Smooth muscle cell (in vitro differentiated cells): ENCODE data around the gene BTBD9. TPM values are rescaled to one million over a fixed set of nuclear protein-coding genes. Genes with fewer than 3 reads are reported as not detected.

ENCODE experiments used
- DNase-seq: peaks from one replicate; lab custom pipeline; 2025; ENCODE audit not compliant: unreplicated experiment; lab: John Stamatoyannopoulos, UW
- H2AFZ ChIP-seq: fragments of 200-600 bp; sonication (generic); 2 replicates; pipeline ENCODE4 v1.6.0; 2016; ENCODE audit warnings: antibody characterized with exemption, low read depth, mild to moderate bottlenecking
- H3F3A ChIP-seq: fragments of 200-600 bp; sonication (generic); 2 replicates; pipeline ENCODE4 v1.6.0; 2017; ENCODE audit warnings: antibody characterized with exemption, low read depth
- H3K27ac ChIP-seq: fragments of 200-600 bp; sonication (generic); 2 replicates; pipeline ENCODE4 v1.5.1; 2016; ENCODE audit warnings: low read depth, mild to moderate bottlenecking
- H3K27me3 ChIP-seq: fragments of 200-600 bp; sonication (generic); 2 replicates; pipeline ENCODE4 v1.6.1; 2016; ENCODE audit warnings: low read depth, mild to moderate bottlenecking
- H3K36me3 ChIP-seq: fragments of 200-600 bp; sonication (generic); 2 replicates; pipeline ENCODE4 v1.5.1; 2016; ENCODE audit warnings: low read depth
- H3K4me1 ChIP-seq: fragments of 200-600 bp; sonication (generic); 2 replicates; pipeline ENCODE4 v1.5.1; 2016; ENCODE audit warnings: low read depth
- H3K4me2 ChIP-seq: fragments of 200-600 bp; sonication (generic); 2 replicates; pipeline ENCODE4 v1.6.0; 2016; ENCODE audit warnings: mild to moderate bottlenecking
- H3K4me3 ChIP-seq: fragments of 200-600 bp; sonication (generic); 2 replicates; pipeline ENCODE4 v1.5.1; 2016; ENCODE audit warnings: mild to moderate bottlenecking
- H3K79me2 ChIP-seq: fragments of 200-600 bp; sonication (generic); 2 replicates; pipeline ENCODE4 v1.6.0; 2016; ENCODE audit warnings: low read depth, mild to moderate bottlenecking
- H3K9ac ChIP-seq: fragments of 200-600 bp; sonication (generic); 2 replicates; pipeline ENCODE4 v1.6.0; 2016; ENCODE audit warnings: low read depth
- H3K9me3 ChIP-seq: fragments of 200-600 bp; sonication (generic); replicated peaks from 2 replicates; pipeline ENCODE4 v1.5.1; 2016; ENCODE audit warnings: low read depth
- H4K20me1 ChIP-seq: fragments of 200-600 bp; sonication (generic); 2 replicates; pipeline ENCODE4 v1.6.0; 2016; ENCODE audit warnings: low read depth
- WGBS: methylation state at CpG from one replicate; pipeline ENCODE4 v1.1.7; 2016; ENCODE audit warnings: low lambda C conversion rate; 5-methylcytosine and 5-hydroxymethylcytosine counted together
- polyA plus RNA-seq: library from polyadenylated mRNA; unstranded; fragments of >200 nt; fragmentation: Nextera tagmentation; extraction: Ambion mirVana; gene quantifications from 2 replicates; pipeline ENCODE4 v1.2.1, GENCODE V29; 2016
- total RNA-seq: library from RNA; depleted of rRNA; stranded (reverse); fragments of >200 nt; gene quantifications from 2 replicates; pipeline ENCODE4 v1.2.3, GENCODE V29; 2014
- TF ChIP-seq, protein P1 (sequence below): fragments of 200-600 bp; sonication (generic); IDR thresholded peaks from 2 replicates; pipeline ENCODE4 v1.5.1; 2017; ENCODE audit warnings: borderline replicate concordance, mild to moderate bottlenecking, antibody characterized with exemption; ENCODE audit not compliant: insufficient read depth, poor library complexity, severe bottlenecking

BTBD9 gene
- total and polyA plus RNA-seq, 2 experiments from 2014 or later: 5.6 to 12.5 TPM

- DNase-seq: no peak
- 93% methylated on average over 1 of the region's 1 CpG for WGBS
- TF ChIP-seq, protein P1, sequence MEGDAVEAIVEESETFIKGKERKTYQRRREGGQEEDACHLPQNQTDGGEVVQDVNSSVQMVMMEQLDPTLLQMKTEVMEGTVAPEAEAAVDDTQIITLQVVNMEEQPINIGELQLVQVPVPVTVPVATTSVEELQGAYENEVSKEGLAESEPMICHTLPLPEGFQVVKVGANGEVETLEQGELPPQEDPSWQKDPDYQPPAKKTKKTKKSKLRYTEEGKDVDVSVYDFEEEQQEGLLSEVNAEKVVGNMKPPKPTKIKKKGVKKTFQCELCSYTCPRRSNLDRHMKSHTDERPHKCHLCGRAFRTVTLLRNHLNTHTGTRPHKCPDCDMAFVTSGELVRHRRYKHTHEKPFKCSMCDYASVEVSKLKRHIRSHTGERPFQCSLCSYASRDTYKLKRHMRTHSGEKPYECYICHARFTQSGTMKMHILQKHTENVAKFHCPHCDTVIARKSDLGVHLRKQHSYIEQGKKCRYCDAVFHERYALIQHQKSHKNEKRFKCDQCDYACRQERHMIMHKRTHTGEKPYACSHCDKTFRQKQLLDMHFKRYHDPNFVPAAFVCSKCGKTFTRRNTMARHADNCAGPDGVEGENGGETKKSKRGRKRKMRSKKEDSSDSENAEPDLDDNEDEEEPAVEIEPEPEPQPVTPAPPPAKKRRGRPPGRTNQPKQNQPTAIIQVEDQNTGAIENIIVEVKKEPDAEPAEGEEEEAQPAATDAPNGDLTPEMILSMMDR: no peak
Observed at GRCh38 chr6:38354037-38354381, 285.7 kb downstream of the BTBD9 start.

DNA sequence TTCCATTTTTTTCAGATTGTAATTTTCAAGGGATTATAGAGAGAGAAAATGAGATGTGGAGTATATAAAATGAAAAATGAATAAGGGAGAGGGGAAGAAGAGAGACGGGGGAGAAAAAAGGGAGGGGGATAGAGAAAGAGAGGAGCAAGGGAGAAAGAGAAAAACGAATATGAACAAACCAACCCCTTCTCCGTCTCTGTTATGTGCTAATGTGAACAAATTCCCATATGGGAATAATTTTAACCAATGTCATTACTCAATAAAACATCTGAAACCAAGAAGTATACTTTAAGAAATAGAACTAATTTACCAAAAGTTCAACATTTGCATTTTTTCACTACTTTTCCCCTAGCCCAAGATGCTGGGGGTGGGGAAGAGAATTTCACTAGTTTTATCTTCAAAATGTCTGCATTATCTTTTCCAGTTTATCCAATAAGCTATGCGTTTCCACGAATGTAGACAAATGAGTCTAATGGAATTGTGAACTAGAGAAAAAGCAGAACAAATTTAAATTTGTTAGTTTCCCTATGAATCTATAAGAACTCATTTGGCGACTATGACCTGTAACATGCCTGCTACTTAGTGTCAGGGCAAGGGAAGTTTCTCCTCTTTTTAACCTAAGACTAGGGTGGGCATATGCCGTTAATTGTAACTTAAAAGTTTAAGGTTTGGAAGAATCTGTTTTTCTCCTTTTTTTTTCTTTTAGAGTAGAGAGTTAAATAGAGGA, 286.3 kb downstream of the BTBD9 start:
- no peaks in the 10 kb centered on the region for H4K20me1 ChIP-seq
- no peaks in the 10 kb centered on the region for H3F3A ChIP-seq
- H2AFZ ChIP-seq: no peak overlapping the region
- H3K27me3 ChIP-seq: no peaks in the 10 kb centered on the region
- no peak for DNase-seq
- peaks cover 18% of the 10 kb centered on the region for H3K4me1 ChIP-seq
- TF ChIP-seq, protein P1: no peak
- H3K9me3 ChIP-seq: no peaks in the 10 kb centered on the region
- peak overlapping the region; percentile 11 for H3K9ac ChIP-seq
- H3K4me3 ChIP-seq: no peak overlapping the region
- 70% methylated on average over 7 of the region's 7 CpGs for WGBS
- peak overlapping the region; percentile 50 for H3K4me2 ChIP-seq
- H3K27ac ChIP-seq: peak overlapping the region; percentile 29
- H3K36me3 ChIP-seq: no peaks in the 10 kb centered on the region
- H3K79me2 ChIP-seq: no peaks in the 10 kb centered on the region

More at GRCh38 chr6:38354037-38354381, 285.7 kb downstream of the BTBD9 start:
- H3F3A ChIP-seq: peaks cover under 1% of the 10 kb centered on the region
- peaks cover 18% of the 10 kb centered on the region for H3K4me1 ChIP-seq
- H3K9me3 ChIP-seq: no peaks in the 10 kb centered on the region
- H3K4me3 ChIP-seq: no peak overlapping the region
- H3K4me2 ChIP-seq: peak overlapping the region; percentile 50
- H3K36me3 ChIP-seq: no peaks in the 10 kb centered on the region
- H3K27me3 ChIP-seq: no peaks in the 10 kb centered on the region
- no peaks in the 10 kb centered on the region for H4K20me1 ChIP-seq
- H3K9ac ChIP-seq: peak overlapping the region; percentile 11
- no peak overlapping the region for H2AFZ ChIP-seq
- H3K27ac ChIP-seq: peak overlapping the region; percentile 29
- H3K79me2 ChIP-seq: no peaks in the 10 kb centered on the region

DNA sequence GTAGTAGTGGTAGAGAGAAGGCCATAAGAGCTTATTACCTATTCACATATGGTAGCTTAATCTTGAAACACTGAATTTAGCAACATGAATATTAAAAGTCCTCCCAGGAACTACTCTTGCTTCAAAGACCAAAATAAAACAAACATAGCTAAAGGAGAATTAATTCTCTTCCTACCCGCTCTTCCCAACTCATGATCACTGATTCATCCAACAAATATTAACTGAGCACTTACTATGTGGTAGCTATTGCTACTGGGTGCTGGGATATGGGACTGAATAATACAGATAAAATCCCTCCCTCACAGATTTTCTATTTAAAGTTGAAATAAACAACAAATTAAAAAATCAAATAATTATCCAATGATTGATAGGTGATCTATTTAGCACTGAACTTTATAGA, 287.1 kb downstream of the BTBD9 start:
- H2AFZ ChIP-seq: no peak overlapping the region
- no peak overlapping the region for H3K4me3 ChIP-seq
- no peaks in the 10 kb centered on the region for H3K9me3 ChIP-seq
- DNase-seq: no peak
- H4K20me1 ChIP-seq: no peaks in the 10 kb centered on the region
- no peak overlapping the region for H3K27ac ChIP-seq
- WGBS: 42% methylated on average over 1 of the region's 1 CpG
- H3K36me3 ChIP-seq: no peaks in the 10 kb centered on the region
- peak overlapping the region; percentile 50 for H3K4me2 ChIP-seq
- H3K79me2 ChIP-seq: no peaks in the 10 kb centered on the region
- no peaks in the 10 kb centered on the region for H3K27me3 ChIP-seq
- H3F3A ChIP-seq: no peaks in the 10 kb centered on the region
- TF ChIP-seq, protein P1: no peak
- H3K9ac ChIP-seq: no peak overlapping the region
- peaks cover 18% of the 10 kb centered on the region for H3K4me1 ChIP-seq

DNA sequence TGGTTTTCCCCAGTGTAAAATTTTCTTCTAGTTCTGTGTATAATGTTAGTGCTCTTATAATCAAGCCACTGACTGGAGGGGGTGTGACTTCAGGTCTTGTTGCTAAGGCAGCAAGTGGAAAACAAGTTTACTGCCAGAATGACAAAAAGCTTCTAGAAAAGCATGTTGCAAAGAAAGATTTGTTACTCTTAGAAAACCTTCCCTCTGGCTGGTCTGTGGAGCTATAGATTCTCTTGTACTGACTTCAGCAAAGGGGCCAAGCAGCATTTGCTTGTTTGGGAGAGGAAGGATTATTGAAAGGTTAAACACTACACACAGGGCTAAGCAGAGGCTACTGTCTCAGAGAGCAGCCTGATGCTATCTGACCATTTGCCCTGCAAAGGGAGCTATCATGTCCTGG, 288.8 kb downstream of the BTBD9 start:
- Histone ChIP-seq H3K4me2 (peak overlapping the region; percentile 69), H3K27ac (peak overlapping the region; percentile 95)

More for the DNA sequence above, 288.8 kb downstream of the BTBD9 start:
- no peak overlapping the region for H2AFZ ChIP-seq
- H3F3A ChIP-seq: no peaks in the 10 kb centered on the region
- peaks cover 18% of the 10 kb centered on the region for H3K4me1 ChIP-seq
- H4K20me1 ChIP-seq: no peaks in the 10 kb centered on the region
- TF ChIP-seq, protein P1: no peak
- no peaks in the 10 kb centered on the region for H3K9me3 ChIP-seq
- no peak for DNase-seq
- H3K36me3 ChIP-seq: no peaks in the 10 kb centered on the region
- no peaks in the 10 kb centered on the region for H3K27me3 ChIP-seq
- no peaks in the 10 kb centered on the region for H3K79me2 ChIP-seq
- H3K4me3 ChIP-seq: no peak overlapping the region
- H3K9ac ChIP-seq: peak overlapping the region; percentile 80
